ENCODE results near the gene WDR37.

The WDR37 gene

DNA sequence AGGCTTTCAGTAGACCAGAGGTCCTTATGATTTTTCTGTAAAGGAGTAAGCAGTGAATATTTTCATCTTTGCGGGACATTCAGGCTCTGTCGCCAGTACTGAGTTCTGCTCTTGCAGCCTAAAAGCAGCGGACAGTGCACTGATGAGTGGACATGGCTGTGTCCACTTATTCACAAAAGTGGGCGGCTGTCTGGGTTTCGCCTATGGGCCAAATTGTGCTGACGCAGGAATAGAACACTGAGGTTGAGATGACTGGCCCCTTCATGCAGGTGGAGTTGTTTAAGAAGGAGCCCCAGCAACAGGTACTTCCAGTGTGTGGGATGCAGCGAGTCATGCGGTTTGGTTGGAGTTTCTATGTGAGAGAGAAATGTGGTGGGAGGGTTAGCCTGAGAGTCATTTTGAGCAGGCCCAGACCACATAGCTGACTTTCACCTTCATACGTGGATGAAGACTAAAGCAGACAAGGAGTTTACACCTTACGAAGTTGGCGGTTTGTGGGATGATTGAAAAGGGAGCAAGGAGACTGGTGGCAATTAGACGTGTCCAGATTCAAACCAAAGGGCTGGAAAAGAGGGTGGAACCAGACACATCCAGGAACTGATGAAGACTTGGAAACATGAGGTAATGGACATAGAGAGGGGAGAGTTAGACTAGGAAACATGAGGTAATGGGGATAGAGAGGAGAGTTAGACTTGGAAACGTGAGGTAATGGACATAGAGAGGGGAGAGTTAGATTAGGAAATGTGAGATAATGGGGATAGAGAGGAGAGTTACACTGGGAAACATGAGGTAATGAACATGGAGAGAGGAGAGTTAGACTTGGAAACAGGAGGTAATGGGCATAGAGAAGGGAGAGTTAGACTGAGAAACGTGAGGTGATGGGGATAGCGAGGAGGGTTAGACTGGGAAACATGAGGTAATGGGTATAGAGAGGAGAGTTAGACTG lies 38.2 kb downstream of the WDR37 start:
- no peaks in the 10 kb centered on the region for H3K4me1 ChIP-seq (ENCODE audit: insufficient read depth, low read length, severe bottlenecking)
- peaks cover 79% of the 10 kb centered on the region for H3K36me3 ChIP-seq (ENCODE audit: insufficient read depth, low read length)

DNA sequence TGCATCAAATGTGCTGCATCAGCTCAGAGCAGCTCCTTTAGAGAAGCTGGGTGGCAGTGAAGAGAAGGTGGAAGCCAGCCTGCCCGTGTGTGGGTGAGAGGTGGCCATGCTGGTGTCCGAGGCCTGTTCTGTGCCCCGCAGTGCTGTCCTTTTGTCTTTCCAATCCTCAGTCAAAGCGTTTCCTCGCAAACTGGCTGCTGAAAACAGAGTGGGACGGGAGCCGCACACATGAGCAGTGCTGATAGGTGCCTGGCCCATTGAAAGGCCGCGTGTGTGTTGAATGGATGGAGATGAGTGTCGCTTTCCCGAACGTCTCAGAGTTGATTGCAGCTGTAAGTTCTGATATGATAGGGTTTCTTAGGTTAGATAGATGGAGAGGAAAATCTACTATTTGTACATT lies 39.3 kb downstream of the WDR37 start:
- Histone ChIP-seq H4K20me1 (ENCODE audit: insufficient read depth, low read length) (no peaks in the 10 kb centered on the region), H3K79me2 (ENCODE audit: insufficient read depth, low read length) (no peaks in the 10 kb centered on the region), H3K27me3 (ENCODE audit: insufficient read depth, low read length) (no peaks in the 10 kb centered on the region), H3K9me2 (ENCODE audit: low read depth, low read length) (no peaks in the 10 kb centered on the region), H3K4me3 (ENCODE audit: low read depth, low read length, poor library complexity, severe bottlenecking) (no peak overlapping the region), H2AFZ (ENCODE audit: low read length) (no peak overlapping the region), H3K27ac (ENCODE audit: low read depth, low read length, poor library complexity, severe bottlenecking) (no peak overlapping the region), H3K4me1 (ENCODE audit: insufficient read depth, low read length, severe bottlenecking) (peaks cover 9% of the 10 kb centered on the region), H3K4me2 (ENCODE audit: low read length) (no peak overlapping the region), H3K9me3 (ENCODE audit: low read length) (no peaks in the 10 kb centered on the region), H3K36me3 (ENCODE audit: insufficient read depth, low read length) (peaks cover 75% of the 10 kb centered on the region), H3F3A (ENCODE audit: insufficient read depth, low read length) (no peaks in the 10 kb centered on the region), H3K9ac (ENCODE audit: low read length) (no peak overlapping the region)
- TF ChIP-seq EZH2 (IDR thresholded peaks at IDR 0.05; ENCODE audit: borderline replicate concordance, low read length), result no peak
- TF ChIP-seq, protein P1, sequence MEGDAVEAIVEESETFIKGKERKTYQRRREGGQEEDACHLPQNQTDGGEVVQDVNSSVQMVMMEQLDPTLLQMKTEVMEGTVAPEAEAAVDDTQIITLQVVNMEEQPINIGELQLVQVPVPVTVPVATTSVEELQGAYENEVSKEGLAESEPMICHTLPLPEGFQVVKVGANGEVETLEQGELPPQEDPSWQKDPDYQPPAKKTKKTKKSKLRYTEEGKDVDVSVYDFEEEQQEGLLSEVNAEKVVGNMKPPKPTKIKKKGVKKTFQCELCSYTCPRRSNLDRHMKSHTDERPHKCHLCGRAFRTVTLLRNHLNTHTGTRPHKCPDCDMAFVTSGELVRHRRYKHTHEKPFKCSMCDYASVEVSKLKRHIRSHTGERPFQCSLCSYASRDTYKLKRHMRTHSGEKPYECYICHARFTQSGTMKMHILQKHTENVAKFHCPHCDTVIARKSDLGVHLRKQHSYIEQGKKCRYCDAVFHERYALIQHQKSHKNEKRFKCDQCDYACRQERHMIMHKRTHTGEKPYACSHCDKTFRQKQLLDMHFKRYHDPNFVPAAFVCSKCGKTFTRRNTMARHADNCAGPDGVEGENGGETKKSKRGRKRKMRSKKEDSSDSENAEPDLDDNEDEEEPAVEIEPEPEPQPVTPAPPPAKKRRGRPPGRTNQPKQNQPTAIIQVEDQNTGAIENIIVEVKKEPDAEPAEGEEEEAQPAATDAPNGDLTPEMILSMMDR (IDR thresholded peaks at IDR 0.05; ENCODE audit: low read length), result no peak

More for the DNA sequence above, 38.2 kb downstream of the WDR37 start:
- TF ChIP-seq, protein P1 (IDR thresholded peaks at IDR 0.05; ENCODE audit: low read length), result no peak
- no peak for TF ChIP-seq EZH2 (IDR thresholded peaks at IDR 0.05; ENCODE audit: borderline replicate concordance, low read length)
- H2AFZ ChIP-seq (ENCODE audit: low read length), result no peak overlapping the region
- H3K27ac ChIP-seq (ENCODE audit: low read depth, low read length, poor library complexity, severe bottlenecking), result no peak overlapping the region
- no peak overlapping the region for H3K9ac ChIP-seq (ENCODE audit: low read length)
- no peaks in the 10 kb centered on the region for H4K20me1 ChIP-seq (ENCODE audit: insufficient read depth, low read length)
- no peak overlapping the region for H3K4me2 ChIP-seq (ENCODE audit: low read length)
- no peaks in the 10 kb centered on the region for H3K79me2 ChIP-seq (ENCODE audit: insufficient read depth, low read length)
- no peaks in the 10 kb centered on the region for H3K9me2 ChIP-seq (ENCODE audit: low read depth, low read length)
- no peaks in the 10 kb centered on the region for H3F3A ChIP-seq (ENCODE audit: insufficient read depth, low read length)
- no peaks in the 10 kb centered on the region for H3K27me3 ChIP-seq (ENCODE audit: insufficient read depth, low read length)
- no peak overlapping the region for H3K4me3 ChIP-seq (ENCODE audit: low read depth, low read length, poor library complexity, severe bottlenecking)
- no peaks in the 10 kb centered on the region for H3K9me3 ChIP-seq (ENCODE audit: low read length)

DNA sequence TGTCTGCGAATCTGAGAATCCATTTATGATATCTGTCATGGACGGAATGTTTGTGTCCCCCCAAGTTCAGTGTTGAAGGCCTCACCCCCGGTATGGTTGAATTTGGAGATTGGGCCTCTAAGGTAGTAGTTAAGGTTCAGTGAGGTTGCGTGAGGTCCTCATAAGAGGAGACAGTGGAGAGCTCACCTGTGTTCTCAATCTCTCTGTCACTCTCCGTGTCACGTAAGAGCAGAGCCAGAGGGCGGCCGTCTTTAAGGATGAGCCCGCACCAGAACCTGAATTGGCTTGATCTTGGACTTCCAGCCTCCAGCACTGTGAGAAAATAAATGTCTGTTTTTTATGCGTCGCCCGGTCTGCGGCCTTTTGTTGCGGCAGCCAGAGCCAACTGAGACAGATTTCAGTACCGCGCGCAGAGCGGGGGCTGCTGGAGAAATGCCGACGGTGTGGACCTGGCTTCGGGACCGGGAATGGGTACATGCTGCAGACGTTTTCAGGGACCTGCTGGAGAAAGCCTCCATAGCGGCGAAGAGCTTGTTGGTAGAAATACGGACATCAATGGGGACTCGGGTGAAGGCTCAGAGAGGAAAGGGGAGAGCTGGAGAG lies 40.2 kb downstream of the WDR37 start:
- Histone ChIP-seq H3K9ac (ENCODE audit: low read length) (no peak overlapping the region), H4K20me1 (ENCODE audit: insufficient read depth, low read length) (no peaks in the 10 kb centered on the region), H3K36me3 (ENCODE audit: insufficient read depth, low read length) (peaks cover 71% of the 10 kb centered on the region)

More for the DNA sequence above, 40.2 kb downstream of the WDR37 start:
- Histone ChIP-seq H3K27me3 (ENCODE audit: insufficient read depth, low read length) (no peaks in the 10 kb centered on the region), H3K9me3 (ENCODE audit: low read length) (no peaks in the 10 kb centered on the region), H3K27ac (ENCODE audit: low read depth, low read length, poor library complexity, severe bottlenecking) (no peak overlapping the region), H3K79me2 (ENCODE audit: insufficient read depth, low read length) (no peaks in the 10 kb centered on the region), H3K4me3 (ENCODE audit: low read depth, low read length, poor library complexity, severe bottlenecking) (no peak overlapping the region), H3K4me1 (ENCODE audit: insufficient read depth, low read length, severe bottlenecking) (peaks cover 12% of the 10 kb centered on the region), H3K9me2 (ENCODE audit: low read depth, low read length) (no peaks in the 10 kb centered on the region), H2AFZ (ENCODE audit: low read length) (no peak overlapping the region), H3F3A (ENCODE audit: insufficient read depth, low read length) (no peaks in the 10 kb centered on the region), H3K4me2 (ENCODE audit: low read length) (no peak overlapping the region)
- TF ChIP-seq, protein P1 (IDR thresholded peaks at IDR 0.05; ENCODE audit: low read length), result no peak

All from OCI-LY1 (cell line).